IPS-18c (cell line): ENCODE data around the gene MESP1.
A peak's percentile ranks its signal among the peaks of the same experiment; 100 is the strongest.

Experiments used
- H3K4me3 ChIP-seq: 2 replicates; pipeline ENCODE4 v1.7.0; 2013; ENCODE audit warnings: low read depth, mild to moderate bottlenecking, low read length, moderate library complexity; ENCODE audit not compliant: insufficient read depth
- H3K9me3 ChIP-seq: one replicate; pipeline ENCODE4 v1.6.1; 2013; ENCODE audit warnings: mild to moderate bottlenecking, low read length, moderate library complexity; ENCODE audit not compliant: control insufficient read depth, insufficient read depth

The MESP1 gene

GRCh38 chr15:89747708-89748682 lies 3.1 kb downstream of the MESP1 start:
- H3K9me3 ChIP-seq: peaks cover 3% of the 10 kb centered on the region
- H3K4me3 ChIP-seq: peak overlapping the region; percentile 49

- Histone ChIP-seq H3K4me3 (no peak overlapping the region), H3K9me3 (peaks cover 3% of the 10 kb centered on the region)
Measured at GRCh38 chr15:89746386-89746780, 4.7 kb downstream of the MESP1 start.

- H3K4me3 ChIP-seq: no peak overlapping the region
- H3K9me3 ChIP-seq: peaks cover 3% of the 10 kb centered on the region
Measured at GRCh38 chr15:89745768-89746167, 5.3 kb downstream of the MESP1 start.

- no peak overlapping the region for H3K4me3 ChIP-seq
- peaks cover 3% of the 10 kb centered on the region for H3K9me3 ChIP-seq
Measured at GRCh38 chr15:89745131-89745530, 5.9 kb downstream of the MESP1 start.

- no peak overlapping the region for H3K4me3 ChIP-seq
- H3K9me3 ChIP-seq: peaks cover 2% of the 10 kb centered on the region
Measured at GRCh38 chr15:89743594-89743993, 7.5 kb downstream of the MESP1 start.

GRCh38 chr15:89743011-89743410 lies 8.0 kb downstream of the MESP1 start:
- H3K9me3 ChIP-seq: no peaks in the 10 kb centered on the region
- H3K4me3 ChIP-seq: no peak overlapping the region

GRCh38 chr15:89740137-89740536 lies 10.9 kb downstream of the MESP1 start:
- H3K4me3 ChIP-seq: no peak overlapping the region
- no peaks in the 10 kb centered on the region for H3K9me3 ChIP-seq

- Histone ChIP-seq H3K4me3 (no peak overlapping the region), H3K9me3 (no peaks in the 10 kb centered on the region)
Measured at GRCh38 chr15:89735773-89736172, 15.3 kb downstream of the MESP1 start.

GRCh38 chr15:89732451-89733172 lies 18.4 kb downstream of the MESP1 start:
- Histone ChIP-seq H3K9me3 (no peaks in the 10 kb centered on the region), H3K4me3 (no peak overlapping the region)

GRCh38 chr15:89731275-89731674 lies 19.8 kb downstream of the MESP1 start:
- Histone ChIP-seq H3K4me3 (no peak overlapping the region), H3K9me3 (no peaks in the 10 kb centered on the region)

- H3K9me3 ChIP-seq: no peaks in the 10 kb centered on the region
- H3K4me3 ChIP-seq: no peak overlapping the region
Measured at GRCh38 chr15:89728254-89728653, 22.8 kb downstream of the MESP1 start.

- Histone ChIP-seq H3K9me3 (no peaks in the 10 kb centered on the region), H3K4me3 (no peak overlapping the region)
Measured at GRCh38 chr15:89725064-89725463, 26.0 kb downstream of the MESP1 start.

- H3K9me3 ChIP-seq: no peaks in the 10 kb centered on the region
- H3K4me3 ChIP-seq: no peak overlapping the region
Measured at GRCh38 chr15:89724621-89725020, 26.4 kb downstream of the MESP1 start.

GRCh38 chr15:89723031-89723430 lies 28.0 kb downstream of the MESP1 start:
- H3K9me3 ChIP-seq: no peaks in the 10 kb centered on the region
- H3K4me3 ChIP-seq: no peak overlapping the region

GRCh38 chr15:89714775-89715174 lies 36.3 kb downstream of the MESP1 start:
- H3K9me3 ChIP-seq: no peaks in the 10 kb centered on the region

GRCh38 chr15:89707577-89707976 lies 43.5 kb downstream of the MESP1 start:
- H3K4me3 ChIP-seq: no peak overlapping the region
- no peaks in the 10 kb centered on the region for H3K9me3 ChIP-seq

More at GRCh38 chr15:89714775-89715174, 36.3 kb downstream of the MESP1 start:
- H3K4me3 ChIP-seq: no peak overlapping the region

- Histone ChIP-seq H3K4me3 (no peak overlapping the region), H3K9me3 (no peaks in the 10 kb centered on the region)
Measured at GRCh38 chr15:89704411-89704810, 46.6 kb downstream of the MESP1 start.
